Ishikawa (cell line): ENCODE data around the gene QPRT.

ENCODE experiments used
- CREB1 ChIP-seq: IDR thresholded peaks from 2 replicates; pipeline ENCODE4 v1.6.1; 2012; ENCODE audit warnings: low read depth
- EGR1 ChIP-seq: IDR thresholded peaks from 2 replicates; pipeline ENCODE4 v1.6.1; 2012
- MAX ChIP-seq: IDR thresholded peaks from 2 replicates; pipeline ENCODE4 v1.6.1; 2012
- RAD21 ChIP-seq: IDR thresholded peaks from 2 replicates; pipeline ENCODE4 v1.6.1; 2012; ENCODE audit warnings: low read depth
- REST ChIP-seq: IDR thresholded peaks from 2 replicates; pipeline ENCODE4 v1.6.1; 2012; ENCODE audit warnings: low read depth, mild to moderate bottlenecking
- TAF1 ChIP-seq: IDR thresholded peaks from 2 replicates; pipeline ENCODE4 v1.6.1; 2012; ENCODE audit warnings: low read depth, mild to moderate bottlenecking
- YY1 ChIP-seq: IDR thresholded peaks from 2 replicates; pipeline ENCODE4 v1.6.1; 2012; ENCODE audit warnings: low read depth

GRCh38 chr16:29743827-29744531 lies 65.0 kb downstream of the QPRT start:
- no peak for TF ChIP-seq YY1
- TF ChIP-seq RAD21, result no peak
- no peak for TF ChIP-seq MAX
- no peak for TF ChIP-seq TAF1
- TF ChIP-seq REST, result no peak
- no peak for TF ChIP-seq CREB1
- no peak for TF ChIP-seq EGR1
